Measurements from ENCODE around the gene ATXN3. TPM values are rescaled to one million over a fixed set of nuclear protein-coding genes. Genes with fewer than 3 reads are reported as not detected.

Gene ATXN3
- total and polyA plus RNA-seq, 2 of the 13 experiments (the other 11 are each of a cell fraction or from before 2014, with no cell fraction given), result 14.9 to 17.3 TPM

DNA sequence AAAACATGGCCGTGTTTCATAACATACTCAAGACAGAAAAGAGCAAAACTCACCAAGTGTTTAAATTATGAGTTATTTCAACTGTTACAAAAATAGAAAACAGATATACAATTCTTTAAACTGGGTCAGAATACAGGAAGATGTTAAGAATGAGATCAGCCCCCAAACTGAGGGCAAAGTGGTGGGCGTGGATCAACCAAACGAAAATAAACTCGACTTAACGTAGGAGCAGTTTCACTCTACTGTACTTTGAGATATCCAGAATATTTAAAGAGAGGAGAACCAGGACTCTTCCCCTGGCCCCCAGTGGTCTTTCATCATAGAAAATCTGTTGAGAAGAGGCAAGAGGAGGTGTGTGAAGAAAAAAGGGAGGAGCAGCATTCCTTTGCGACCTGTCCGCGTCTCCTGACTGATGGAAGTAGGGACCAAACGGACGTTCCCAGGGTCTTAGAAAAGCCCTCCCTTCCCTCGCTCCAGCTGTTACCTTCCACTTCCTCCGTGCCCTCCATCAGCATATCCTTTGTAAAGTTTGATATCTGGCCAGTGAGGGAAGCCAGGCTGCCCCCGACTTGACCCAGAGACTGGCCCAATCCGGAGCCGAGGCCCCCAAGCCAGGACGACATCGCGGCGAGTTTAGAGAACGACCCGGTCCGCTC is 67.2 kb downstream of the ATXN3 start (continued):
- TF ChIP-seq SOX13 (IDR thresholded peaks at IDR 0.05) (no peak), SOX13 (CRISPR knock-in tag; conservative IDR thresholded peaks at IDR 0.05 in 1 of 2, IDR thresholded peaks at IDR 0.05 in 1 of 2) (no peak), ZNF607 (CRISPR knock-in tag; IDR thresholded peaks at IDR 0.05; ENCODE audit: borderline replicate concordance) (0 out of 2 replicates have a peak, but pooled peaks have one; percentile 24), ZBTB7B (CRISPR knock-in tag; IDR thresholded peaks at IDR 0.05) (peak; percentile 9; the same call in 1 of the 2 replicates), HOXA5 (CRISPR knock-in tag; IDR thresholded peaks at IDR 0.05) (no peak), SPEN (CRISPR knock-in tag; IDR thresholded peaks at IDR 0.05; ENCODE audit: low read depth) (peak; percentile 11; the same call in 1 of the 2 replicates), NFYB (CRISPR knock-in tag; IDR thresholded peaks at IDR 0.05) (peak; percentile 58)
- TF ChIP-seq, protein P1, sequence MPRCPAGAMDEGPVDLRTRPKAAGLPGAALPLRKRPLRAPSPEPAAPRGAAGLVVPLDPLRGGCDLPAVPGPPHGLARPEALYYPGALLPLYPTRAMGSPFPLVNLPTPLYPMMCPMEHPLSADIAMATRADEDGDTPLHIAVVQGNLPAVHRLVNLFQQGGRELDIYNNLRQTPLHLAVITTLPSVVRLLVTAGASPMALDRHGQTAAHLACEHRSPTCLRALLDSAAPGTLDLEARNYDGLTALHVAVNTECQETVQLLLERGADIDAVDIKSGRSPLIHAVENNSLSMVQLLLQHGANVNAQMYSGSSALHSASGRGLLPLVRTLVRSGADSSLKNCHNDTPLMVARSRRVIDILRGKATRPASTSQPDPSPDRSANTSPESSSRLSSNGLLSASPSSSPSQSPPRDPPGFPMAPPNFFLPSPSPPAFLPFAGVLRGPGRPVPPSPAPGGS (CRISPR knock-in tag; IDR thresholded peaks at IDR 0.05), result no peak
- TF ChIP-seq, protein P2, sequence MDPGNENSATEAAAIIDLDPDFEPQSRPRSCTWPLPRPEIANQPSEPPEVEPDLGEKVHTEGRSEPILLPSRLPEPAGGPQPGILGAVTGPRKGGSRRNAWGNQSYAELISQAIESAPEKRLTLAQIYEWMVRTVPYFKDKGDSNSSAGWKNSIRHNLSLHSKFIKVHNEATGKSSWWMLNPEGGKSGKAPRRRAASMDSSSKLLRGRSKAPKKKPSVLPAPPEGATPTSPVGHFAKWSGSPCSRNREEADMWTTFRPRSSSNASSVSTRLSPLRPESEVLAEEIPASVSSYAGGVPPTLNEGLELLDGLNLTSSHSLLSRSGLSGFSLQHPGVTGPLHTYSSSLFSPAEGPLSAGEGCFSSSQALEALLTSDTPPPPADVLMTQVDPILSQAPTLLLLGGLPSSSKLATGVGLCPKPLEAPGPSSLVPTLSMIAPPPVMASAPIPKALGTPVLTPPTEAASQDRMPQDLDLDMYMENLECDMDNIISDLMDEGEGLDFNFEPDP (CRISPR knock-in tag; conservative IDR thresholded peaks at IDR 0.05), result 0 out of 2 replicates have a peak, but pooled peaks have one; percentile 43
- TF ChIP-seq, protein P3, sequence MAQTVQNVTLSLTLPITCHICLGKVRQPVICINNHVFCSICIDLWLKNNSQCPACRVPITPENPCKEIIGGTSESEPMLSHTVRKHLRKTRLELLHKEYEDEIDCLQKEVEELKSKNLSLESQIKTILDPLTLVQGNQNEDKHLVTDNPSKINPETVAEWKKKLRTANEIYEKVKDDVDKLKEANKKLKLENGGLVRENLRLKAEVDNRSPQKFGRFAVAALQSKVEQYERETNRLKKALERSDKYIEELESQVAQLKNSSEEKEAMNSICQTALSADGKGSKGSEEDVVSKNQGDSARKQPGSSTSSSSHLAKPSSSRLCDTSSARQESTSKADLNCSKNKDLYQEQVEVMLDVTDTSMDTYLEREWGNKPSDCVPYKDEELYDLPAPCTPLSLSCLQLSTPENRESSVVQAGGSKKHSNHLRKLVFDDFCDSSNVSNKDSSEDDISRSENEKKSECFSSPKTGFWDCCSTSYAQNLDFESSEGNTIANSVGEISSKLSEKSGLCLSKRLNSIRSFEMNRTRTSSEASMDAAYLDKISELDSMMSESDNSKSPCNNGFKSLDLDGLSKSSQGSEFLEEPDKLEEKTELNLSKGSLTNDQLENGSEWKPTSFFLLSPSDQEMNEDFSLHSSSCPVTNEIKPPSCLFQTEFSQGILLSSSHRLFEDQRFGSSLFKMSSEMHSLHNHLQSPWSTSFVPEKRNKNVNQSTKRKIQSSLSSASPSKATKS (CRISPR knock-in tag; IDR thresholded peaks at IDR 0.05), result no peak

Data from HepG2 (cell line).